H1 (cell line): ENCODE data around the gene SRRT. TPM values are rescaled to one million over a fixed set of nuclear protein-coding genes. Genes with fewer than 3 reads are reported as not detected.

Source experiments
- EZH2 ChIP-seq: fragments of 200-600 bp; sonication (generic); IDR thresholded peaks from 2 replicates; pipeline ENCODE4 v1.7.1; 2012; ENCODE audit warnings: low read depth, mild to moderate bottlenecking, moderate library complexity, low read length, inconsistent platforms; ENCODE audit not compliant: severe bottlenecking
- polyA plus RNA-seq, 7 experiments: library from polyadenylated mRNA; depleted of rRNA in 3 of 7; stranded (reverse) in 5 of 7; unstranded in 2 of 7; fragments of >200 nt in 5 of 7; fragments of 200-250 nt in 2 of 7; gene quantifications; 1 replicate in 5 of 7; 2 replicates in 1 of 7; 4 replicates in 1 of 7; pipeline versions ENCODE4 v1.2.1 to v1.2.3, GENCODE V29; 2011 to 2013; ENCODE audit warnings: missing spikeins in 2 of 7, mixed read lengths in 2 of 7
- total RNA-seq: library from RNA; stranded (reverse); fragmentation: NEBNext Ultra II Directional; extraction: Animal tissue kit (Norgen Biotek cat#: 25700); gene quantifications from 2 replicates; pipeline ENCODE4 v1.2.1, GENCODE V29; 2021
- TF ChIP-seq, protein P1 (sequence below): IDR thresholded peaks from 2 replicates; pipeline ENCODE4 v1.6.1; 2012; ENCODE audit warnings: inconsistent platforms

The SRRT gene
- total and polyA plus RNA-seq, 2 of the 8 experiments (the other 6 are each of a cell fraction or from before 2014, with no cell fraction given) = 66.7 to 237 TPM

DNA sequence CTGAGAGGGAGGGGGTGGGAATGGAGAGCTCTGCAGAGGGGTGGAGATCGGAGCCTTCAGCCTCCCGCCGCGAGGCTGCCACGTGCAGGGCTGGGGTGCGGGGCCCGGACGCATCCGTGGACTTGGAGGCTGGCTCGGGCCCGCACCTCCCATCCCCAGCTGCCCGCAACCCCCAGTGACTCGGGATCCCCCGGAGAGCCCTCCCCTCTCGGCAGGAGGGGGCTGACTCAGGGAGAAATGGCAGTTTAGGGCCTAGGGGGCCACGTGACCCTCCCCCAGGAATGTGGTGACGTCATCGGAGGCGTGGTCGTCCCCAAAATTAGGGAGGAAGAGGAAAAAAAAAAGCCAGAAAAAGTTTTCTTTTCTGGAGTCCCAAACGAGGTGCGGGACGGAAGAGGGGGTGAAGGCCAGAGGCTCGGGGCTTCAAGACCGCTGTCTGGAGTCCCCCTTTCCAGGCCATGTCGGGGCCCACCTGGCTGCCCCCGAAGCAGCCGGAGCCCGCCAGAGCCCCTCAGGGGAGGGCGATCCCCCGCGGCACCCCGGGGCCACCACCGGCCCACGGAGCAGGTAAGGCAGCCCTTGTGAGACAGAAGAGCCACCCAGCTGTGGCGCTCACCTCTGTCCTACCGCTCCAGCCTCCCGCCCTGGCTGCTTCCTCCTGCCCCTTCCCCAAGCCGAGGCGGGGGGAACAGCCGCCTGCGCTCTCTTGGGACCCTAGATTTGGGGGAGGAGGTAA lies 7.7 kb upstream of the SRRT start, which contains the start of gene TRIP6 (continued):
- no peak for TF ChIP-seq EZH2
- TF ChIP-seq, protein P1, sequence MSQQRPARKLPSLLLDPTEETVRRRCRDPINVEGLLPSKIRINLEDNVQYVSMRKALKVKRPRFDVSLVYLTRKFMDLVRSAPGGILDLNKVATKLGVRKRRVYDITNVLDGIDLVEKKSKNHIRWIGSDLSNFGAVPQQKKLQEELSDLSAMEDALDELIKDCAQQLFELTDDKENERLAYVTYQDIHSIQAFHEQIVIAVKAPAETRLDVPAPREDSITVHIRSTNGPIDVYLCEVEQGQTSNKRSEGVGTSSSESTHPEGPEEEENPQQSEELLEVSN = peak; percentile 55
